CMK (cell line): ENCODE data around the gene HAT1.
"Not testable (repeated sequence)": the region's sequence is repeated elsewhere in the genome, so short reads cannot be mapped to it uniquely, and the experiment has no call there.

Experiments
- DNase-seq: peaks from one replicate; pipeline ENCODE4 v3.0.0-alpha.2; 2010; ENCODE audit warnings: low read depth

Gene HAT1

GRCh38 chr2:171972329-171972982, 50.2 kb downstream of the HAT1 start:
- no peak for DNase-seq

- DNase-seq = no peak
These were observed 56.8 kb downstream of the HAT1 start for GRCh38 chr2:171979103-171979502.

GRCh38 chr2:171983924-171984323, 61.7 kb downstream of the HAT1 start:
- DNase-seq = not testable (repeated sequence)

GRCh38 chr2:171985076-171985475, 62.8 kb downstream of the HAT1 start:
- DNase-seq = no peak

- no peak for DNase-seq
These were observed 64.5 kb downstream of the HAT1 start for GRCh38 chr2:171986778-171987177.

- DNase-seq = no peak
These were observed 68.8 kb downstream of the HAT1 start for GRCh38 chr2:171991027-171991426.

GRCh38 chr2:171995586-171995985, 73.3 kb downstream of the HAT1 start:
- DNase-seq = no peak

GRCh38 chr2:171996021-171996420, 73.8 kb downstream of the HAT1 start:
- no peak for DNase-seq

- DNase-seq = not testable (repeated sequence)
These were observed 74.8 kb downstream of the HAT1 start for GRCh38 chr2:171997031-171997430.

- no peak for DNase-seq
These were observed 76.9 kb downstream of the HAT1 start for GRCh38 chr2:171999161-171999560.

GRCh38 chr2:171999604-172000469, 77.6 kb downstream of the HAT1 start, which contains the start of gene METAP1D:
METAP1D (plus strand) TSS chr2:171999953; CDS start chr2:171999970, 17 bp downstream.
- DNase-seq = peak; percentile 79

GRCh38 chr2:172000696-172001361, 78.6 kb downstream of the HAT1 start:
- no peak for DNase-seq

GRCh38 chr2:172007372-172007771, 85.1 kb downstream of the HAT1 start:
- no peak for DNase-seq

GRCh38 chr2:172009823-172010222, 87.6 kb downstream of the HAT1 start:
- DNase-seq = no peak

- DNase-seq = no peak
These were observed 89.7 kb downstream of the HAT1 start for GRCh38 chr2:172011812-172012575.

- DNase-seq = no peak
These were observed 90.6 kb downstream of the HAT1 start for GRCh38 chr2:172012677-172013391.

- DNase-seq = no peak
These were observed 91.1 kb downstream of the HAT1 start for GRCh38 chr2:172013396-172013795.

GRCh38 chr2:172021074-172021931, 99.0 kb downstream of the HAT1 start:
- no peak for DNase-seq

- DNase-seq = no peak
These were observed 99.7 kb downstream of the HAT1 start for GRCh38 chr2:172021955-172022354.

GRCh38 chr2:172031536-172031935, 109.3 kb downstream of the HAT1 start:
- DNase-seq = no peak
